Neural cell (in vitro differentiated cells): Measurements from ENCODE around the gene FUT6. TPM values are rescaled to one million over a fixed set of nuclear protein-coding genes. Genes with fewer than 3 reads are reported as not detected.

Experiments used
- H2AFZ ChIP-seq: fragments of 200-600, 300-800 bp; sonication (generic), shearing (Covaris generic); 2 replicates; pipeline ENCODE4 v1.6.0; 2014; ENCODE audit warnings: low read depth, mild to moderate bottlenecking, antibody characterized with exemption, low read length, moderate library complexity
- H3F3A ChIP-seq: fragments of 200-600 bp; shearing (Covaris generic); 2 replicates; pipeline ENCODE4 v1.6.1; 2016; ENCODE audit warnings: mild to moderate bottlenecking, moderate library complexity, mixed read lengths, antibody characterized with exemption, low read length; ENCODE audit not compliant: insufficient read depth, poor library complexity, severe bottlenecking
- H3K27ac ChIP-seq: fragments of 200-600, 300-800 bp; sonication (generic), shearing (Covaris generic); 2 replicates; pipeline ENCODE4 v1.5.1; 2014; ENCODE audit warnings: mild to moderate bottlenecking, low read length, moderate library complexity
- H3K27me3 ChIP-seq: fragments of 300-800, 200-600 bp; sonication (generic), shearing (Covaris generic); 2 replicates; pipeline ENCODE4 v1.6.0; 2014; ENCODE audit warnings: mild to moderate bottlenecking, low read depth, low read length, moderate library complexity; ENCODE audit not compliant: insufficient read depth
- H3K36me3 ChIP-seq: fragments of 300-800, 200-600 bp; sonication (generic), shearing (Covaris generic); 2 replicates; pipeline ENCODE4 v1.5.1; 2014; ENCODE audit warnings: mild to moderate bottlenecking, antibody characterized with exemption, low read length, moderate library complexity; ENCODE audit not compliant: insufficient read depth
- H3K4me2 ChIP-seq: fragments of 300-800, 200-600 bp; sonication (generic), shearing (Covaris generic); 2 replicates; pipeline ENCODE4 v1.6.0; 2014; ENCODE audit warnings: mild to moderate bottlenecking, low read length
- H3K4me3 ChIP-seq: fragments of 300-800, 200-600 bp; sonication (generic), shearing (Covaris generic); 2 replicates; pipeline ENCODE4 v1.5.1; 2014; ENCODE audit warnings: mild to moderate bottlenecking, low read length, moderate library complexity
- H3K79me2 ChIP-seq: fragments of 200-600 bp; shearing (Covaris generic); replicated peaks from 2 replicates; pipeline ENCODE4 v1.6.0; 2014; ENCODE audit warnings: mild to moderate bottlenecking, low read length, moderate library complexity; ENCODE audit not compliant: insufficient read depth
- H3K9ac ChIP-seq: fragments of 300-800, 200-600 bp; sonication (generic), shearing (Covaris generic); 2 replicates; pipeline ENCODE4 v1.6.1; 2016; ENCODE audit warnings: mild to moderate bottlenecking, low read length, mixed read lengths
- H3K9me2 ChIP-seq: fragments of 200-600 bp; shearing (Covaris generic); 2 replicates; pipeline ENCODE4 v1.6.1; 2016; ENCODE audit warnings: mild to moderate bottlenecking, low read length, mixed read lengths; ENCODE audit not compliant: insufficient read depth
- H3K9me3 ChIP-seq: fragments of 200-600, 300-800 bp; sonication (generic), shearing (Covaris generic); 2 replicates; pipeline ENCODE4 v1.6.1; 2016; ENCODE audit warnings: mild to moderate bottlenecking, mixed run types, low read length, moderate library complexity, mixed read lengths
- H4K20me1 ChIP-seq: fragments of 200-600 bp; shearing (Covaris generic); 2 replicates; pipeline ENCODE4 v1.6.1; 2016; ENCODE audit warnings: mild to moderate bottlenecking, mixed run types; ENCODE audit not compliant: insufficient read depth
- EP300 ChIP-seq: fragments of 450-650 bp; conservative IDR thresholded peaks from 2 replicates; pipeline ENCODE4 v1.6.1; 2014; ENCODE audit warnings: antibody characterized with exemption, mild to moderate bottlenecking, moderate library complexity; ENCODE audit not compliant: poor library complexity, severe bottlenecking
- EZH2 ChIP-seq: fragments of 200-600, 300-800 bp; shearing (Covaris generic), sonication (generic); IDR thresholded peaks from 2 replicates; pipeline ENCODE4 v1.6.1; 2014; ENCODE audit warnings: antibody characterized with exemption, low read length, borderline replicate concordance, mild to moderate bottlenecking; ENCODE audit not compliant: insufficient read depth, poor library complexity, severe bottlenecking
- MXI1 ChIP-seq: fragments of 450-650 bp; conservative IDR thresholded peaks from 2 replicates; pipeline ENCODE4 v1.6.1; 2014; ENCODE audit warnings: antibody characterized with exemption, mild to moderate bottlenecking; ENCODE audit not compliant: poor library complexity, severe bottlenecking
- POLR2AphosphoS5 ChIP-seq: IDR thresholded peaks from 2 replicates; pipeline ENCODE4 v1.6.1; 2012
- RAD21 ChIP-seq: fragments of 450-650 bp; conservative IDR thresholded peaks from 2 replicates; pipeline ENCODE4 v1.6.1; 2014; ENCODE audit warnings: antibody characterized with exemption, mild to moderate bottlenecking, moderate library complexity
- SMC3 ChIP-seq: fragments of 450-650 bp; conservative IDR thresholded peaks from 2 replicates; pipeline ENCODE4 v1.6.1; 2014; ENCODE audit warnings: antibody characterized with exemption, mild to moderate bottlenecking, moderate library complexity; ENCODE audit not compliant: poor library complexity
- TAF1 ChIP-seq: IDR thresholded peaks from 2 replicates; pipeline ENCODE4 v1.6.1; 2012; ENCODE audit warnings: low read depth
- polyA plus RNA-seq: library from polyadenylated mRNA; depleted of rRNA; stranded (reverse); fragments of >200 nt; gene quantifications from 2 replicates; pipeline ENCODE4 v1.2.3, GENCODE V29; 2014
- TF ChIP-seq, protein P1 (sequence below): fragments of 450-650 bp; IDR thresholded peaks from 2 replicates; pipeline ENCODE4 v1.5.1; 2014; ENCODE audit warnings: antibody characterized with exemption, mild to moderate bottlenecking, moderate library complexity; ENCODE audit not compliant: poor library complexity, severe bottlenecking
- TF ChIP-seq, protein P2 (sequence below): IDR thresholded peaks from 2 replicates; pipeline ENCODE4 v1.6.1; 2012; ENCODE audit warnings: borderline replicate concordance

Gene FUT6
- polyA plus RNA-seq, 1 donor from 2014 or later: not detected

DNA sequence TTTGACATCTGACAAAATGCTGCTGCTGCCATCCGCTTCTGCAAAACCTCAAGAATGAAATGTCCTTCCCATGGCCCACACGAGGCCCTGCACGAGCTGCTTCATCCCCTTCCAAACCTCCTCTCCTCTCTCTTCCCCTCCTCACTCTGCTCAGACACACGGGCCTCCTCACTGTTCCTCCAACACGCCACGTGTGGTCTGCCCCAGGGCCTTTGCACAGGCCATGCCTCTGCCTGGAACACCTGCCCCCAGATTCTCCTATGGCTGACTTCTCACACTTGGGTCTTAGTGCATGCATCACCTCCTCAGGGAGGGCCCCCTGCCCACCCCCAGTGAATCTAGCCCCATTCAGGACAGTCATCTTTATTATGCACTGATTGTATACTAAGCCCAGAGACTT lies 18.7 kb downstream of the FUT6 start:
- Histone ChIP-seq H3K79me2 (no peaks in the 10 kb centered on the region), H3K9ac (no peak overlapping the region), H3K9me2 (no peaks in the 10 kb centered on the region), H3K4me2 (no peak overlapping the region), H4K20me1 (no peaks in the 10 kb centered on the region), H3K36me3 (no peaks in the 10 kb centered on the region), H2AFZ (no peak overlapping the region), H3K9me3 (no peaks in the 10 kb centered on the region), H3F3A (no peaks in the 10 kb centered on the region), H3K4me3 (no peak overlapping the region), H3K27me3 (no peaks in the 10 kb centered on the region), H3K27ac (no peak overlapping the region)
- TF ChIP-seq EP300: no peak
- no peak for TF ChIP-seq EZH2
- no peak for TF ChIP-seq TAF1
- TF ChIP-seq, protein P1, sequence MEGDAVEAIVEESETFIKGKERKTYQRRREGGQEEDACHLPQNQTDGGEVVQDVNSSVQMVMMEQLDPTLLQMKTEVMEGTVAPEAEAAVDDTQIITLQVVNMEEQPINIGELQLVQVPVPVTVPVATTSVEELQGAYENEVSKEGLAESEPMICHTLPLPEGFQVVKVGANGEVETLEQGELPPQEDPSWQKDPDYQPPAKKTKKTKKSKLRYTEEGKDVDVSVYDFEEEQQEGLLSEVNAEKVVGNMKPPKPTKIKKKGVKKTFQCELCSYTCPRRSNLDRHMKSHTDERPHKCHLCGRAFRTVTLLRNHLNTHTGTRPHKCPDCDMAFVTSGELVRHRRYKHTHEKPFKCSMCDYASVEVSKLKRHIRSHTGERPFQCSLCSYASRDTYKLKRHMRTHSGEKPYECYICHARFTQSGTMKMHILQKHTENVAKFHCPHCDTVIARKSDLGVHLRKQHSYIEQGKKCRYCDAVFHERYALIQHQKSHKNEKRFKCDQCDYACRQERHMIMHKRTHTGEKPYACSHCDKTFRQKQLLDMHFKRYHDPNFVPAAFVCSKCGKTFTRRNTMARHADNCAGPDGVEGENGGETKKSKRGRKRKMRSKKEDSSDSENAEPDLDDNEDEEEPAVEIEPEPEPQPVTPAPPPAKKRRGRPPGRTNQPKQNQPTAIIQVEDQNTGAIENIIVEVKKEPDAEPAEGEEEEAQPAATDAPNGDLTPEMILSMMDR: no peak
- no peak for TF ChIP-seq POLR2AphosphoS5
- TF ChIP-seq, protein P2, sequence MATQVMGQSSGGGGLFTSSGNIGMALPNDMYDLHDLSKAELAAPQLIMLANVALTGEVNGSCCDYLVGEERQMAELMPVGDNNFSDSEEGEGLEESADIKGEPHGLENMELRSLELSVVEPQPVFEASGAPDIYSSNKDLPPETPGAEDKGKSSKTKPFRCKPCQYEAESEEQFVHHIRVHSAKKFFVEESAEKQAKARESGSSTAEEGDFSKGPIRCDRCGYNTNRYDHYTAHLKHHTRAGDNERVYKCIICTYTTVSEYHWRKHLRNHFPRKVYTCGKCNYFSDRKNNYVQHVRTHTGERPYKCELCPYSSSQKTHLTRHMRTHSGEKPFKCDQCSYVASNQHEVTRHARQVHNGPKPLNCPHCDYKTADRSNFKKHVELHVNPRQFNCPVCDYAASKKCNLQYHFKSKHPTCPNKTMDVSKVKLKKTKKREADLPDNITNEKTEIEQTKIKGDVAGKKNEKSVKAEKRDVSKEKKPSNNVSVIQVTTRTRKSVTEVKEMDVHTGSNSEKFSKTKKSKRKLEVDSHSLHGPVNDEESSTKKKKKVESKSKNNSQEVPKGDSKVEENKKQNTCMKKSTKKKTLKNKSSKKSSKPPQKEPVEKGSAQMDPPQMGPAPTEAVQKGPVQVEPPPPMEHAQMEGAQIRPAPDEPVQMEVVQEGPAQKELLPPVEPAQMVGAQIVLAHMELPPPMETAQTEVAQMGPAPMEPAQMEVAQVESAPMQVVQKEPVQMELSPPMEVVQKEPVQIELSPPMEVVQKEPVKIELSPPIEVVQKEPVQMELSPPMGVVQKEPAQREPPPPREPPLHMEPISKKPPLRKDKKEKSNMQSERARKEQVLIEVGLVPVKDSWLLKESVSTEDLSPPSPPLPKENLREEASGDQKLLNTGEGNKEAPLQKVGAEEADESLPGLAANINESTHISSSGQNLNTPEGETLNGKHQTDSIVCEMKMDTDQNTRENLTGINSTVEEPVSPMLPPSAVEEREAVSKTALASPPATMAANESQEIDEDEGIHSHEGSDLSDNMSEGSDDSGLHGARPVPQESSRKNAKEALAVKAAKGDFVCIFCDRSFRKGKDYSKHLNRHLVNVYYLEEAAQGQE: no peak
- no peak for TF ChIP-seq MXI1
- TF ChIP-seq SMC3: no peak
- no peak for TF ChIP-seq RAD21

DNA sequence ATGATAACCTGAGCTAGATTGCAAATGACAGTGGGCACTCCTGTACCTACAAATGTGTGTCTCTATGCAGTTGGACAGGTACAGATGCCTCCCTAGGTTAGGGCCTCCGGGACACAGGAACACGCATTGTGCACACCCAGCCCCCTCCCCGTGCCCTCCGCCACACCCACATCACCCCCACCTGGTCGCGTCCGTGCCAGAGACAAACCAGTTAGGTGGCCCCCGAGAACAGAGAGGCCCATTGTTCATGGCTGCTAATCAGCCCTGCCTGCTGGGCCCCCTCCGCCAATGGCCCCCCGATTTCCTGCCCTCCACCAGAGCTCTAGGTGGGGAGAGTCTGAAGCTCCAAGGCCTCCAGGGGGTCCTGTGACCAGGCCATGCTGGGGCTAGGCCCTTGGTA lies 20.9 kb downstream of the FUT6 start:
- Histone ChIP-seq H3K9ac (no peak overlapping the region), H3K36me3 (no peaks in the 10 kb centered on the region), H3K27ac (no peak overlapping the region), H3K27me3 (no peaks in the 10 kb centered on the region), H3K4me2 (no peak overlapping the region), H4K20me1 (no peaks in the 10 kb centered on the region), H3K9me2 (no peaks in the 10 kb centered on the region), H3F3A (no peaks in the 10 kb centered on the region), H3K79me2 (no peaks in the 10 kb centered on the region), H2AFZ (no peak overlapping the region), H3K9me3 (no peaks in the 10 kb centered on the region), H3K4me3 (no peak overlapping the region)
- TF ChIP-seq EZH2 (no peak), RAD21 (no peak), SMC3 (no peak), POLR2AphosphoS5 (no peak), TAF1 (no peak), EP300 (no peak), MXI1 (no peak)
- TF ChIP-seq, protein P1: no peak
- TF ChIP-seq, protein P2: no peak
